GM18909 (cell line): Measurements from ENCODE around the gene ZBTB17.
"Not testable (repeated sequence)": the region's sequence is repeated elsewhere in the genome, so short reads cannot be mapped to it uniquely, and the experiment has no call there.

Experiments
- ATAC-seq: cut with Tn5 transposase; IDR thresholded peaks from one replicate; pipeline ENCODE4 v1.9.1; 2021; ENCODE audit warnings: mild to moderate bottlenecking; ENCODE audit not compliant: unreplicated experiment, poor library complexity

ZBTB17 gene

GRCh38 chr1:15913607-15914006 lies 62.3 kb downstream of the ZBTB17 start:
- not testable (repeated sequence) for ATAC-seq

GRCh38 chr1:15911927-15912326 lies 64.0 kb downstream of the ZBTB17 start:
- ATAC-seq, result no peak

- no peak for ATAC-seq
These were observed 64.8 kb downstream of the ZBTB17 start for GRCh38 chr1:15911141-15911540.

GRCh38 chr1:15908597-15908996 lies 67.3 kb downstream of the ZBTB17 start:
- ATAC-seq, result no peak

GRCh38 chr1:15902882-15903281 lies 73.0 kb downstream of the ZBTB17 start:
- ATAC-seq, result no peak

- ATAC-seq, result no peak
These were observed 75.1 kb downstream of the ZBTB17 start for GRCh38 chr1:15900662-15901279.

- ATAC-seq, result no peak
These were observed 76.6 kb downstream of the ZBTB17 start for GRCh38 chr1:15899266-15899665.

- not testable (repeated sequence) for ATAC-seq
These were observed 78.9 kb downstream of the ZBTB17 start for GRCh38 chr1:15896841-15897610.

GRCh38 chr1:15895233-15895632 lies 80.7 kb downstream of the ZBTB17 start:
- no peak for ATAC-seq

GRCh38 chr1:15892857-15893599 lies 82.9 kb downstream of the ZBTB17 start:
- not testable (repeated sequence) for ATAC-seq
